Fibroblast of skin of back (primary cell): ENCODE data around the gene IL3RA.
"Not testable (repeated sequence)": the region's sequence is repeated elsewhere in the genome, so short reads cannot be mapped to it uniquely, and the experiment has no call there.

Experiments
- DNase-seq: peaks from one replicate; pipeline ENCODE4 v3.0.0-alpha.2; 2013

IL3RA gene

DNA sequence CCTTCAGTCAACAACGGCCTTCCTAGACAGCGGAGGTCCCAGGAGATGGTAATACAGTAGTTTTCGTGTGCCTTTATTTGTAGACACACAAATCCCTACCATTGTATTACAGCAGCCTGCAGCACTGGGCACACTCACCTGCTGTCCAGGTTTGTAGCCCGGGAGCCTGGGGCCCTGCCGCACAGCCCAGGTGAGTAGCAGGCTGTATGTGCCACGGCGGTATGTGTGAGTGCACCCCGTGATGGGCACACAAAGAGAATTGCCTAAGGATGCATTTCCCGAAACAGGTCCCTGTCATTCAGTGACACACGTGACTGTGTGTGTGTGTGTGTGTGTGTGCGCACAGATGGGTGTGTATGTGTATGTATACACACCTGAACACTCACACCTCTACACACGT is 63.5 kb downstream of the IL3RA start:
- no peak for DNase-seq

DNA sequence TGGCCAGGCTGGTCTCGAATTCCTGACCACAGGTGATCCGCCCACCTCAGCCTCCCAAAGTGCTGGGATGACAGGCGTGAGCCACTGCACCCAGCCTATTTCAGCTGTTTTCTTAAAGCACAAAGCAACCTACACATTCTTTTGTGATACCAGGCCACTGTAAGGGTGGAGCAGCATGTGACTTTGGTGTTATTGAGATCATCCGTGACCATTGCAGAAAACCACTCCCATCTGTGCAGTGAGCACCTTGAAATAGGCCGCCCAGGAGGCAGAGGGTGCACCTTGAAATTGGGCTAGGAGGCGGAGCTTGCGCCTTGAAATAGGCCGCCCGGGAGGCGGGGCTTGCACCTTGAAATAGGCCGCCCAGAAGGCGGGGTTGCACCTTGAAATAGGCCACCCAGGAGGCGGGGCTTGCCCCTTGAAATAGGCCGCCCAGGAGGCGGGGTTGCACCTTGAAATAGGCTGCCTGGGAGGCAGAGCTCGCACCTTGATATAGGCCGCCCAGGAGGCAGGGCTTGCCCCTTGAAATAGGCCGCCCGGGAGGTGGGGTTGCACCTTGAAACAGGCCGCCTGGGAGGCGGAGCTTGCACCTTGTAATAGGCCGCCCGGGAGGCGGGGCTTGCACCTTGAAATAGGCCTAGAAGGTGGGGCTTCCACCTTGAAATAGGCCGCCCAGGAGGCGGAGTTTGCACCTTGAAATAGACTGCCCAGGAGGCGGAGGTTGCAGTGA is 64.3 kb downstream of the IL3RA start:
- DNase-seq, result no peak

DNA sequence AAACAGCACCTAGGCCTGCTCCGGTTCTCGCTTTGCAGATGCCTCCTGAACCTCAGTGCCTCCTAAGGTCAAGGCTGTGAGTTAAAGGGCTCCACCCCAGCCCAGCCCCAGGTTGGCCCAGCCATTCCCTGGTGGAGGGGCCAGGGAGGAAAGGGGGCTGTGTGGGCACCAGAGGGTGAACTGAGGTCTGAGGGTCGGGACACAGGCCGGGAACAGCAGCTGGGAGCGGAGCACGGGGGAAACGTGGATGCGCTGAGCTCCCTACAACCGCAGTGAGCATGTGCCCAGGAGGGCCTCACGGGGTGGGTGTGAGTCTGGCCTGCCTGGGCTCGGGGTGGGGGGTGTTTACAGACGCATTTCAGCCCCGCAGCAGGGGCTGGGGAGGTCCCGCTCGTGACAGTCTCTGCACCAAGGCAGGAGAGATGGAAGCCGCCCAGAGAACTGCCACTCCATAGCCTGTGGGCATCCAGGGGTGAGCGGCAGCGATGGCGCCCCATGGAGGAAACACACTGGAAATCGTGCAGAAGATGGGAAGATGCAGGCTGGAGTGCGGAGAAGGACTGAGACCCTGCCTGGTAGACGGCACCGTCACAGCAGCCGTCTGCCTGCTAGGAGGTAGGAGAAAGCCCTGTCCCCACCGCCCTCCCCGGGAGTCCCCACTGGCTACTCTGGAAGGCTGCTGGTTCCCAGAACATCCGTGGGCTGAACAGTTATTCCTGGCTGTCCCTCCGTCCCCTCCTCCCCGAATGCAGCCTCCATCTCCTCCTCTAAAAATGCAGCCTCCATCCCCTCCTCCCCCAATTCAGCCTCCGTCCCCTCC is 65.2 kb downstream of the IL3RA start:
- DNase-seq, result no peak

GRCh38 chrX:1403228-1403627 is 66.6 kb downstream of the IL3RA start:
- no peak for DNase-seq

GRCh38 chrX:1403867-1404266 is 67.3 kb downstream of the IL3RA start:
- not testable (repeated sequence) for DNase-seq

DNA sequence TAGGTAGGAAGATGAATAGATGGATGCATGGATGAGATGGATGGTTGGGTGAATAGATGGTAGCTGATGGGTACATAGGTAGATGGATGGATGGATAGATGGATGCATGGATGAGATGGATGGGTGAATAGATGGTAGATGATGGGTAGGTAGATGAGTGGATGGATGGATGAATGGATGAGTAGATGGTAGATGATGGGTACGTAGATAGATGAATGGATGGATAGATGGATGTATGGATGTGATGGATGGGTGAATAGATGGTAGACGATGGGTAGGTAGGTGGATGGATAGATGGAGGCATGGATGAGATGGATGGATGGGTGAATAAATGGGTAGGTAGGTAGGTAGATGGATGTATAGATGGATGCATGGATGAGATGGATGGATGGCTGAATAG is 69.2 kb downstream of the IL3RA start:
- DNase-seq, result not testable (repeated sequence)

DNA sequence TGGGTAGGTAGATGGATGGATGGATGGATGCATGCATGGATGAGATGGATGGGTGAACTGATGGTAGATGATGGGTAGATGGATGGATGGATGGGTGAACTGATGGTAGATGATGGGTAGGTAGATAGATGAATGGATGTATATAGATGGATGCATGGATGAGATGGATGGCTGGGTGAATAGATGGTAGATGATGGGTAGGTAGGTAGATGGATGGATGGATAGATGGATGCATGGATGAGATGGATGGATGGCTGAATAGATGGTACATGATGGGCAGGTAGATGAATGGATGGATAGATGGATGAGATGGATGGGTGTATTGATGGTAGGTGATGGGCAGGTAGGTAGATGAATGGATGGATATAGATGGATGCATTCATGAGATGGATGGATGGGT is 70.5 kb downstream of the IL3RA start:
- no peak for DNase-seq

GRCh38 chrX:1411326-1411725 is 74.7 kb downstream of the IL3RA start:
- DNase-seq, result no peak

DNA sequence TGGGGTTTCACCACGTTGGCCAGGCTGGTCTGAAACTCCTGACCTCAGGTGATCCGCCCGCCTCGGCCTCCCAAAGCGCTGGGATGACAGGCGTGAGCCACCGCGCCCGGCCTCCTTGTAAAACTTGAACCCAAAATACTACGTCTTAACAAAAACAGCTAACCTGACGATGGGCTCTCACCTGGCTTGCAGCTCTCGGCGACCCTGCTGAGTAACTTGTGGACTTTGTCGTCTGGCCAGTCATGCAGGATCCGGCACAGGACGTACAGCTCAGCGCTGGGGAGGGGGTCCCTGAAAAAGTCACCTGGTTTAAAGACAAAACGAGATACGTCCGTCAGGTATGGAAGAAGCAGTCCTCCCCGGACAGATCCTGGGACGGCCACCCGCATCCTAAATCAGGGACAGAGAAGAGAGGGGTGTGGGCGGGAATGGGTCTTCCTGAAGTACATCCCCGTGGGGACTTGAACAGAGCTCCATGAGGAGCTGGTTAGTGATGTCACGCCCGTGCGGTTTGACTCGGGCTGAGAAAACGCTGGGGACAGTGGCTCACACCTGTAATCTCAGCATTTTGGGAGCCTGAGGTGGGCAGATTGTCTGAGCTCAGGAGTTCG is 76.1 kb downstream of the IL3RA start:
- DNase-seq, result no peak

DNA sequence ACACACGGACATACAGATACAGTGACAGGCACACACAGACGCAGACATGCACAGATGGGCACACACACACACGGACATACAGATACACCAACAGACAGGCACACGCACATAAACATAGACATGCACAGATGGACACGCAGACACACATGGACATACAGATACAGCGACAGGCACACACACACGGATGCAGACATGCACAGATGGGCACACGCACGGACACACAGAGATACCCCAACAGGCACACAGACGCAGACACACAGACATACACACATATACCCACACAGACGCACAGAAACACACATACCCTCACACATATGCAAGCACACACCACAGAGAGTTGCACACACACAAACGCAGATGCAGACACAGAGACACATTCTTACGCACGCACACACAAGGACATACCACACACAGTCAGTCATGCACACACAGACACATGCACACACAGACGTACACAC is 79.8 kb downstream of the IL3RA start:
- no peak for DNase-seq

- DNase-seq, result no peak
These were observed 80.6 kb downstream of the IL3RA start for GRCh38 chrX:1416965-1417760.

DNA sequence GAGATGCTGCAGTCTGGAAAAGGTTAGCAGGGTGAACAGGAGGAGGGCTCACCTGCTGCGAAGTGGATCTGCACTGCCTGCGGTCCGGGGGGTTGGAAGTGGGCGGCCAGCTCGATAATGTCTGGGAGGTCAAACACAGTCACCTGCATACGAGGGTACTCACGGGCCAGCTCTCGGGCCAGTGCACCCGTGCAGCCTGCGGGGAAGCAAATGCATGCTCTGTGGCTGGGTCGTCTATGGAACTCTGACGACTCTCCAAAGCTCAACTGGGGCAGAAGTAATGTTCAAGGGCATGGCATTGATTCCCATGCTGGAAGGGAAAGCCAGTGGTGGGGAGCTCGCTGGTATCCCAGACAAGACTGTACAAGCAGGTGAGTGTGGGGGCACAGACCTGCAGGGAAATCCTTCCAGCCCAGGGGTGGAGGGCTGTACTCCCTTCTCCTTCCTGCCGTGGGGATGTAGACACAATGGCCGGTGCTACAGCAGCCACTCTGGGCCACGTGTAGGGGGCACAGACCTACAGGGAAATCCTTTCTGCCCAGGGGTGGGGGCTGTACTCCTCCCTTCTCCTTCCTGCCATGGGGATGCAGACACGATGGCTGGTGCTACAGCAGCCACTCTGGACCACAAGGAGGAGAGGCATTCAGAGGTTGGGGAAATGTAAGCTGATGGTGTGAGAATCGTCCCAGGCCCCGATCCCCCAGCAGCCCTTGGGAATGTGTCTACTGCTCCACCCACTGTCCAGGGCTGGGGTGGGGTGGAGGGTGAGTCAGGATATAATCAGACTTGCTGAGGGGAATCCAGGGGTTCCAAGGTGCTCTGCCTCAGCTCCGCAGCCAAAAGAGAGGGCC is 81.6 kb downstream of the IL3RA start:
- DNase-seq, result no peak

- no peak for DNase-seq
These were observed 82.4 kb downstream of the IL3RA start for GRCh38 chrX:1418901-1419544.

DNA sequence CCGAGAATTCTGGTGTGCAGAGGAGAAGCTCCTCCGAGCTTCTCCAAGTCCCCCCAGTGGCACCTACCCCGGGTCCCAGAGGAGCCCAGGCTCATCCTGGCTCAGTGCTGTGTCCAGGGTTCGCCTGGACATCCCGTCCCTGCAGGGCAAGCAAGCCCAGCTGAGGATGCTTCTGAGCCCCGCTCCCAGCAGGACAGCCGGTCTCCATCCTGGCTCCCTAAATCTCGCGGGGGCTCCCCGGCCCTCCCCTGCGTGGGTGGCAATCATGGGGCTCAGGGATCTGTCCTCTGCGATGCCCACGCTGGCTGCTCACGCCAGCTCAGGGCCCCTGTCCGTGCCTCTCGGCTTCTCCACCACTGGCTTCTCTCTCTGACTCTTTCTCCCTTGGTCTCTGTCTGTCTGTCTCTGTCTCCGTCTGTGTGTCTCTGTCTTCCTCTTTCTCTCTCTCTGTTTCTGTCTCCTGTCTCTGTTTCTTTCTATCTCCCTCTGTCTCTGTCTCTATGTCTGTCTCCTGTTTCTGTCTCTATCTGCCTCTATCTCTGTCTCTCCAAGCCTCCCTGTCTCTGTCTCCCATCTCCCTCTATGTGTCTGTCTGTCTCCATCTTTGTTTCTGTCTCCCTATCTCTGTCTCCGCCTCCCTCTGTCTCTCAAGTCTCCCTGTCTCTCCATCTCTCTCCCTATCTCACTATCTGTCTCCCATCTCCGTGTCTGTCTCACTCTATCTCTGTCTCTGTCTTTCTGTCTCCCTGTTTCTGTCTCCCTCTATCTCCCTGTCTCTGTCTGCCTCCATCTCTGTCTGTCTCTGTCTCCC is 83.2 kb downstream of the IL3RA start:
- DNase-seq, result no peak

GRCh38 chrX:1420371-1420770 is 83.8 kb downstream of the IL3RA start:
- no peak for DNase-seq

DNA sequence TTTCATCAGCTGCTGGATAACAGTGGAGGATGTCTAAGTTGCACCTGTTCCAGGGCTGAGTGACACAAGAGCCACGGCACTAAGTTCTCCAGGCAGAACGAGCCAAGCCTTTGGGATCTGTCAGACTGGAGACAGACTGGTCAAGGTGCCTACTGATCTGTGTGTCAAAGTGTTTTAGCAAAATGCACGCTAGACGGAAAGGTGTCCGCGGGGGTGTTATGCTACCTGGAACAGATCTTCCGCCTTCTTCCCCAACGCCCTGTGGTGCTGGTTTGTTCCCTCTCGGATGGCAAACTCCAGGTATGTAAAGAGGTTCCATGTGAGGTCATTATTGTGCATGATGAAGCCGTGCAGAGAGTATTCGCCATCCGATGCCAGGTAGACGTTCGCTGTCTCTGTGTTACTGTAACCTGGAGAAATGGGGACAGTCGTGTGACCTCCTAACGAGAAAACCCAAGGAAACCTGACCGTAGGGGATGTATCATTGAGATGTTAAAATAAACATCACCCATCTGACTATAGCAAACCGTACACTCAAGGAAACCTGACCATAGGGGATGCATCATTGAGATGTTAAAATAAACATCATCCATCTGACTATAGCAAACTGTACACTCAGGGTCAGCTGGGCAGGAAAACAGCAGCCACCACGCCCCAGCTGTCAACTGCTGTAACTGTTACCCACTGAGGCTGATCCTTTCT is 85.0 kb downstream of the IL3RA start:
- DNase-seq, result no peak

DNA sequence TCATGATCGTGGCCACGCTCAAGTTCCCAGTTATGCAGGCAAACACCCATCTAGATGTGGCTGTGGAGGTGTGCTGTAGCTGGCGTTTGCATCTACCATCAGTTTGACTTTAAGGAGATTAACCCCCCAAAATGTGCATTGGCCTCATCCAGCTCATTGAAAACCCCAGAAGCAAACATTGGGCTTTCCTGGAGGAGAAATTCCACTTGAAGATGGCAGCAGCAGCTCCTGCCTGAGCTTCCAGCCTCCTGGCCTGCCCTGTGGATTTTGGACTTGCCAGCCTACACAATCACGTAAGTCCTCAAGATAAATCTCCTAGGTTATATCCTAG is 85.5 kb downstream of the IL3RA start:
- DNase-seq, result no peak

- no peak for DNase-seq
These were observed 86.6 kb downstream of the IL3RA start for GRCh38 chrX:1423215-1423614.

GRCh38 chrX:1424147-1424851 is 87.7 kb downstream of the IL3RA start:
- DNase-seq, result no peak
